ENCODE data around the gene SLC9A8. TPM values are rescaled to one million over a fixed set of nuclear protein-coding genes. Genes with fewer than 3 reads are reported as not detected.
A peak's percentile ranks its signal among the peaks of the same experiment; 100 is the strongest.

The SLC9A8 gene
- total and polyA plus RNA-seq, 4 experiments from 2014 or later, result 3.4 to 25.6 (median 16.9) TPM

- Histone ChIP-seq H3K9me3 (ENCODE audit: control insufficient read depth in 1 of 2, low read length in 2 of 2) (no peaks in the 10 kb centered on the region), H3K27ac (ENCODE audit: low read depth, low read length) (peak overlapping the region; percentile 97), H3K27me3 (ENCODE audit: insufficient read depth, low read length) (no peaks in the 10 kb centered on the region), H3K4me1 (ENCODE audit: insufficient read depth, low read length) (peaks cover 24% of the 10 kb centered on the region), H3K4me3 (ENCODE audit: low read length in 2 of 2) (peak overlapping the region; percentile 85 to 99), H3K36me3 (ENCODE audit: insufficient read depth, low read length) (no peaks in the 10 kb centered on the region)
- H3K36me3 Mint-ChIP-seq, result peaks cover 0 to 16% of the 10 kb centered on the region in 2 donors
- H3K27ac Mint-ChIP-seq, result peak overlapping the region; percentile 98 to 100 (median 100)
- peaks cover 18 to 47% (median 30%) of the 10 kb centered on the region in 4 donors for H3K4me1 Mint-ChIP-seq
- peaks cover 0 to 3% (median 0%) of the 10 kb centered on the region in 8 donors for H3K9me3 Mint-ChIP-seq
- peaks cover 0 to 2% of the 10 kb centered on the region in 2 donors for H3K27me3 Mint-ChIP-seq
- no peak for DNase-seq
- CTCF ChIA-PET (ENCODE audit: partially characterized antibody), result interaction anchor here (0.7 to 3.1 kb wide), 7 partner anchors 12 to 269 kb away, joined by 3 to 17 read pairs (median 4); partner anchors contain the start of genes RNF114 and SLC9A8
- POLR2A ChIA-PET (ENCODE audit: partially characterized antibody), result interaction anchor here (0.6 to 5.2 kb wide), 4 partner anchors 9 to 103 kb away, joined by 3 to 48 read pairs (median 3); partner anchors contain the start of genes RNF114 and SLC9A8
- peak overlapping the region; percentile 98 to 99 (median 99) for H3K4me3 Mint-ChIP-seq
- intact Hi-C loops (cut with micrococcal nuclease), result loop anchor here (10.0 kb wide), 1 partner anchor 202 kb away; the partner anchor contains the start of gene B4GALT5
Observed at GRCh38 chr20:49916146-49917002, 103.7 kb downstream of the SLC9A8 start.

GRCh38 chr20:49918446-49918845 is 105.8 kb downstream of the SLC9A8 start:
- no peak for DNase-seq
- Histone ChIP-seq H3K4me3 (ENCODE audit: low read length in 2 of 2) (no peak overlapping the region), H3K27ac (ENCODE audit: low read depth, low read length) (no peak overlapping the region), H3K9me3 (ENCODE audit: control insufficient read depth in 1 of 2, low read length in 2 of 2) (no peaks in the 10 kb centered on the region), H3K27me3 (ENCODE audit: insufficient read depth, low read length) (no peaks in the 10 kb centered on the region), H3K36me3 (ENCODE audit: insufficient read depth, low read length) (no peaks in the 10 kb centered on the region), H3K4me1 (ENCODE audit: insufficient read depth, low read length) (peaks cover 24% of the 10 kb centered on the region)
- ChIA-PET POLR2A (ENCODE audit: partially characterized antibody) (no interaction called here), CTCF (ENCODE audit: partially characterized antibody) (no interaction called here)
- intact Hi-C loops (cut with micrococcal nuclease), result loop anchor here (10.0 kb wide), 1 partner anchor 204 kb away; the partner anchor contains the start of gene B4GALT5
- Mint-ChIP-seq H3K9me3 (peaks cover 0 to 3% (median 0%) of the 10 kb centered on the region in 8 donors), H3K27me3 (peaks cover 0 to 2% of the 10 kb centered on the region in 2 donors), H3K27ac (peak overlapping the region in 1 of 7 donors; percentile 30), H3K4me3 (no peak overlapping the region), H3K36me3 (peaks cover 0 to 14% of the 10 kb centered on the region in 2 donors), H3K4me1 (peaks cover 15 to 34% (median 23%) of the 10 kb centered on the region in 4 donors)

GRCh38 chr20:49919009-49919408 is 106.4 kb downstream of the SLC9A8 start:
- ChIA-PET CTCF (ENCODE audit: partially characterized antibody) (no interaction called here), POLR2A (ENCODE audit: partially characterized antibody) (no interaction called here)
- intact Hi-C loops (cut with micrococcal nuclease), result loop anchor here (10.0 kb wide), 1 partner anchor 204 kb away; the partner anchor contains the start of gene B4GALT5
- Mint-ChIP-seq H3K36me3 (peaks cover 0 to 14% of the 10 kb centered on the region in 2 donors), H3K4me3 (no peak overlapping the region), H3K27me3 (peaks cover 0 to 2% of the 10 kb centered on the region in 2 donors), H3K9me3 (peaks cover 0 to 3% (median 0%) of the 10 kb centered on the region in 8 donors), H3K27ac (peak overlapping the region in 1 of 7 donors; percentile 30), H3K4me1 (peaks cover 15 to 29% (median 18%) of the 10 kb centered on the region in 4 donors)
- DNase-seq, result no peak
- Histone ChIP-seq H3K4me1 (ENCODE audit: insufficient read depth, low read length) (peaks cover 18% of the 10 kb centered on the region), H3K9me3 (ENCODE audit: control insufficient read depth in 1 of 2, low read length in 2 of 2) (no peaks in the 10 kb centered on the region), H3K27ac (ENCODE audit: low read depth, low read length) (no peak overlapping the region), H3K27me3 (ENCODE audit: insufficient read depth, low read length) (no peaks in the 10 kb centered on the region), H3K4me3 (ENCODE audit: low read length in 2 of 2) (no peak overlapping the region), H3K36me3 (ENCODE audit: insufficient read depth, low read length) (no peaks in the 10 kb centered on the region)

- ChIA-PET POLR2A (ENCODE audit: partially characterized antibody) (no interaction called here), CTCF (ENCODE audit: partially characterized antibody) (no interaction called here)
- H3K27ac Mint-ChIP-seq, result no peak overlapping the region
- no peak for DNase-seq
- H3K36me3 Mint-ChIP-seq, result peaks cover 0 to 14% of the 10 kb centered on the region in 2 donors
- H3K4me1 Mint-ChIP-seq, result peaks cover 11 to 24% (median 14%) of the 10 kb centered on the region in 4 donors
- no peak overlapping the region for H3K4me3 Mint-ChIP-seq
- H3K27ac ChIP-seq (ENCODE audit: low read depth, low read length), result no peak overlapping the region
- no peaks in the 10 kb centered on the region for H3K9me3 ChIP-seq (ENCODE audit: control insufficient read depth in 1 of 2, low read length in 2 of 2)
- peaks cover 0 to 2% of the 10 kb centered on the region in 2 donors for H3K27me3 Mint-ChIP-seq
- no peaks in the 10 kb centered on the region for H3K27me3 ChIP-seq (ENCODE audit: insufficient read depth, low read length)
- peaks cover 0 to 3% (median 0%) of the 10 kb centered on the region in 8 donors for H3K9me3 Mint-ChIP-seq
- H3K36me3 ChIP-seq (ENCODE audit: insufficient read depth, low read length), result no peaks in the 10 kb centered on the region
- no peak overlapping the region for H3K4me3 ChIP-seq (ENCODE audit: low read length in 2 of 2)
- intact Hi-C loops (cut with micrococcal nuclease), result loop anchor here (10.0 kb wide), 1 partner anchor 205 kb away; the partner anchor contains the start of gene B4GALT5
- peaks cover 14% of the 10 kb centered on the region for H3K4me1 ChIP-seq (ENCODE audit: insufficient read depth, low read length)
Observed at GRCh38 chr20:49919461-49919860, 106.8 kb downstream of the SLC9A8 start.

GRCh38 chr20:49924247-49924646 is 111.6 kb downstream of the SLC9A8 start:
- peaks cover 1% of the 10 kb centered on the region in 2 donors for H3K27me3 Mint-ChIP-seq
- Histone ChIP-seq H3K9me3 (ENCODE audit: control insufficient read depth in 1 of 2, low read length in 2 of 2) (no peaks in the 10 kb centered on the region), H3K4me1 (ENCODE audit: insufficient read depth, low read length) (no peaks in the 10 kb centered on the region), H3K27me3 (ENCODE audit: insufficient read depth, low read length) (no peaks in the 10 kb centered on the region), H3K4me3 (ENCODE audit: low read length in 2 of 2) (no peak overlapping the region), H3K27ac (ENCODE audit: low read depth, low read length) (no peak overlapping the region), H3K36me3 (ENCODE audit: insufficient read depth, low read length) (no peaks in the 10 kb centered on the region)
- CTCF ChIA-PET (ENCODE audit: partially characterized antibody), result interaction anchor here (0.7 to 1.0 kb wide), 3 partner anchors 10 to 55 kb away, joined by 3 to 4 read pairs (median 3); no protein-coding TSS in a partner anchor
- no peak overlapping the region for H3K27ac Mint-ChIP-seq
- peaks cover 1 to 5% (median 4%) of the 10 kb centered on the region in 4 donors for H3K4me1 Mint-ChIP-seq
- no peaks in the 10 kb centered on the region for H3K36me3 Mint-ChIP-seq
- POLR2A ChIA-PET (ENCODE audit: partially characterized antibody), result interaction anchor here (2.1 kb wide), 1 partner anchor 12 kb away, joined by 5 read pairs; the partner anchor contains the start of gene RNF114
- no peaks in the 10 kb centered on the region for H3K9me3 Mint-ChIP-seq
- no peak for DNase-seq
- intact Hi-C loops (cut with micrococcal nuclease), result no loop called here
- H3K4me3 Mint-ChIP-seq, result no peak overlapping the region

GRCh38 chr20:49925901-49926454 is 113.3 kb downstream of the SLC9A8 start:
- ChIA-PET POLR2A (ENCODE audit: partially characterized antibody) (interaction anchor here (2.1 kb wide), 1 partner anchor 10 kb away, joined by 5 read pairs; the partner anchor contains the start of gene RNF114), CTCF (ENCODE audit: partially characterized antibody) (interaction anchor here (1.1 to 1.8 kb wide), 2 partner anchors 13 to 384 kb away, joined by 3 to 5 read pairs; no protein-coding TSS in a partner anchor)
- Histone ChIP-seq H3K36me3 (ENCODE audit: insufficient read depth, low read length) (no peaks in the 10 kb centered on the region), H3K4me1 (ENCODE audit: insufficient read depth, low read length) (no peaks in the 10 kb centered on the region), H3K27me3 (ENCODE audit: insufficient read depth, low read length) (no peaks in the 10 kb centered on the region), H3K4me3 (ENCODE audit: low read length in 2 of 2) (no peak overlapping the region), H3K9me3 (ENCODE audit: control insufficient read depth in 1 of 2, low read length in 2 of 2) (no peaks in the 10 kb centered on the region), H3K27ac (ENCODE audit: low read depth, low read length) (no peak overlapping the region)
- peaks cover 1% of the 10 kb centered on the region in 2 donors for H3K27me3 Mint-ChIP-seq
- intact Hi-C loops (cut with micrococcal nuclease), result loop anchor here (5.0 kb wide), 1 partner anchor 34 kb away; no protein-coding TSS in a partner anchor
- H3K4me3 Mint-ChIP-seq, result no peak overlapping the region
- no peak for DNase-seq
- H3K27ac Mint-ChIP-seq, result no peak overlapping the region
- H3K9me3 Mint-ChIP-seq, result no peaks in the 10 kb centered on the region
- peaks cover 1 to 5% (median 4%) of the 10 kb centered on the region in 4 donors for H3K4me1 Mint-ChIP-seq
- H3K36me3 Mint-ChIP-seq, result no peaks in the 10 kb centered on the region
